ENCODE data around the gene DDB1. TPM values are rescaled to one million over a fixed set of nuclear protein-coding genes. Genes with fewer than 3 reads are reported as not detected.

The DDB1 gene
- total and polyA plus RNA-seq, 2 of the 13 experiments (the other 11 are each of a cell fraction or from before 2014, with no cell fraction given) = 217 to 266 TPM

DNA sequence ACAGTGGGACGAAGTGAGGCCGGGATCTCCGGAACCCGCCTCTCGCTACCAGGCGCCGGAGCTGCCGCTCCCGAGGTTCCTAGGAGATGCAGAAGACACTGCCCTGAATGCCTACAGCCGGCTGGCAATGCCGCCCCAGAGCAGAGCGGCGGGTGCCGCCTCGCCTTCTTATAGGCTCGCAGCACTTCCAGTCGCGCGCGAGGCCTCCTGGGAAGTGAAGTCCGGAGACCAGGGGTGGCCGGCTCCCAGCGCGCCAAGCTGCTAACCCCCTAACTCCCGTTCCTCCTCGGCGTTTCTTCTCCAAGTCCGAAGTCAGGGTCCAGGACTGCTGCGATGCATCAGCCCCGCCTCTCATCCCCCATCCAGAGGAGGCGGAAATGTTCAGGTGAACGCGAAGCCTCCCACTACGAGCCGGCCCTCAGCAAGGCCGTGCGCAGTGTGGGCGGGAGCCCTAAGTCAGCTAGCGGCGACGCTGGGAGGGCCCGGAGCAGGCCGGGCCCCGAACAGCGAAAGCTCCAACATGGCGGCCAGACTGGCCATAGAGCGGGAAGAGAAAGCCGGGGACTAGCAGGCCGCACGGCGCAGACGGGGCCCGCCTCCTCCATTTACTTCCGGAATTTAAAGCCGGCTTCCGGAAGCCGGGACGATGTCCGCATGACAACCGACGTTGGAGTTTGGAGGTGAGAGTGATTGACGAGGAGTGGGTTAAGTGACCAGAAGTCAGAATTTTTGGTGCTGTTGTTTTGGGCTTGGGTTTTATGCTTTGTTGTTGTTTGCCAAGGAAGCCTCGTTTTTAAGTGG lies 29.0 kb upstream of the DDB1 start, which contains the start of the genes CYB561A3 and TMEM138:
Gene CYB561A3, minus strand, starts transcription at position 142 of the 801 bp plus-strand sequence. CDS start 5,169 bp downstream, outside the sequence.
Gene TMEM138, plus strand, starts transcription at position 634 of the 801 bp plus-strand sequence. CDS start 2,017 bp downstream, outside the sequence.
- FAIRE-seq = peak; percentile 66
- peak; percentile 96 for ATAC-seq
- Histone ChIP-seq H3K27ac (ENCODE audit: extremely low read length, insufficient read depth, low read length) (peak within 1 kb of the TSS; percentile 98), H3K36me3 (replicated peaks in 1 of 2; ENCODE audit: control insufficient read depth in 1 of 2, insufficient read depth in 2 of 2, low read length in 2 of 2) (peaks cover 6 to 23% of the 10 kb centered on the region in 2 experiments), H4K20me1 (ENCODE audit: insufficient read depth, low read length) (no peaks in the 10 kb centered on the region), H3K9ac (ENCODE audit: insufficient read depth, low read depth, low read length) (peak within 1 kb of the TSS; percentile 98), H3K4me3 (replicated peaks in 1 of 3; ENCODE audit: insufficient read depth in 1 of 3, low read depth in 2 of 3, low read length in 3 of 3) (peak within 1 kb of the TSS; percentile 74 to 80 (median 80)), H3K79me2 (ENCODE audit: insufficient read depth, low read length) (peaks cover 17% of the 10 kb centered on the region), H2AFZ (ENCODE audit: low read length) (peak within 1 kb of the TSS; percentile 32), H3K9me3 (ENCODE audit: low read length) (no peaks in the 10 kb centered on the region), H3K4me1 (ENCODE audit: insufficient read depth, low read length) (peaks cover 36% of the 10 kb centered on the region), H3K27me3 (ENCODE audit: control insufficient read depth in 1 of 2, insufficient read depth in 2 of 2, low read length in 2 of 2) (no peaks in the 10 kb centered on the region; a peak in 1 of 5 replicates), H3K4me2 (ENCODE audit: low read depth, low read length) (peak within 1 kb of the TSS; percentile 81)
- in situ Hi-C loops (cut with HindIII; ENCODE audit: extremely low pct_ligation_motif_present, low pct_unique_long_range_greater_than_20kb) = no loop called here
- POLR2A ChIA-PET = interaction anchor here (0.8 to 9.9 kb wide), 24 partner anchors 8 to 95 kb away, joined by 3 to 146 read pairs (median 8); partner anchors contain the start of genes CPSF7, DDB1, SDHAF2 and TKFC
- 1% methylated on average over 34 of the region's 63 CpGs for WGBS (ENCODE audit: low lambda C conversion rate)
- CTCF ChIA-PET (ENCODE audit: low intra/inter-chr PET ratio, low total read pairs) = no interaction called here
- intact Hi-C loops (cut with micrococcal nuclease; ENCODE audit: unreplicated experiment) = loop anchor here (2.0 kb wide), 1 partner anchor 27 kb away; no protein-coding TSS in a partner anchor
- BruUV-seq (replicated peaks) = TSS peak; percentile 70
- peak; percentile 89 for DNase-seq (ENCODE audit: low spot score)
- TF ChIP-seq MEIS2 (CRISPR knock-in tag; IDR thresholded peaks at IDR 0.05) (no peak), TCF7 (IDR thresholded peaks at IDR 0.05; ENCODE audit: low read depth) (no peak), ZNF274 (CRISPR knock-in tag; IDR thresholded peaks at IDR 0.05) (peak; percentile 67; the same call in 1 of the 2 replicates), NR2F6 (IDR thresholded peaks at IDR 0.05) (no peak), NR2F6 (CRISPR knock-in tag; IDR thresholded peaks at IDR 0.05) (no peak; the same call in 1 of the 2 replicates), NFRKB (IDR thresholded peaks at IDR 0.05) (peak; percentile 94)
- TF ChIP-seq, protein P1, sequence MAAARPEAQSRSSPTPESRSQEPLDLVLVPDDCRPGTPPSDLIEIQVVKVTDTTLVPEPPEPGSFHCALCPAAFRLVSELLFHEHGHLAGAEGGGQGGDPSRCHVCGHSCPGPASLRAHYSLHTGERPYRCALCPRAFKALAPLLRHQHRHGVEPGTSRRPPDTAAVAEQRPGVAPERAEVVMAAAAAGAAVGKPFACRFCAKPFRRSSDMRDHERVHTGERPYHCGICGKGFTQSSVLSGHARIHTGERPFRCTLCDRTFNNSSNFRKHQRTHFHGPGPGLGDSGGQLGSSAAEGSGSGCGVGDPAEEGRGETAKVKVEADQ (CRISPR knock-in tag; IDR thresholded peaks at IDR 0.05; ENCODE audit: borderline replicate concordance) = peak; percentile 69
- TF ChIP-seq, protein P2, sequence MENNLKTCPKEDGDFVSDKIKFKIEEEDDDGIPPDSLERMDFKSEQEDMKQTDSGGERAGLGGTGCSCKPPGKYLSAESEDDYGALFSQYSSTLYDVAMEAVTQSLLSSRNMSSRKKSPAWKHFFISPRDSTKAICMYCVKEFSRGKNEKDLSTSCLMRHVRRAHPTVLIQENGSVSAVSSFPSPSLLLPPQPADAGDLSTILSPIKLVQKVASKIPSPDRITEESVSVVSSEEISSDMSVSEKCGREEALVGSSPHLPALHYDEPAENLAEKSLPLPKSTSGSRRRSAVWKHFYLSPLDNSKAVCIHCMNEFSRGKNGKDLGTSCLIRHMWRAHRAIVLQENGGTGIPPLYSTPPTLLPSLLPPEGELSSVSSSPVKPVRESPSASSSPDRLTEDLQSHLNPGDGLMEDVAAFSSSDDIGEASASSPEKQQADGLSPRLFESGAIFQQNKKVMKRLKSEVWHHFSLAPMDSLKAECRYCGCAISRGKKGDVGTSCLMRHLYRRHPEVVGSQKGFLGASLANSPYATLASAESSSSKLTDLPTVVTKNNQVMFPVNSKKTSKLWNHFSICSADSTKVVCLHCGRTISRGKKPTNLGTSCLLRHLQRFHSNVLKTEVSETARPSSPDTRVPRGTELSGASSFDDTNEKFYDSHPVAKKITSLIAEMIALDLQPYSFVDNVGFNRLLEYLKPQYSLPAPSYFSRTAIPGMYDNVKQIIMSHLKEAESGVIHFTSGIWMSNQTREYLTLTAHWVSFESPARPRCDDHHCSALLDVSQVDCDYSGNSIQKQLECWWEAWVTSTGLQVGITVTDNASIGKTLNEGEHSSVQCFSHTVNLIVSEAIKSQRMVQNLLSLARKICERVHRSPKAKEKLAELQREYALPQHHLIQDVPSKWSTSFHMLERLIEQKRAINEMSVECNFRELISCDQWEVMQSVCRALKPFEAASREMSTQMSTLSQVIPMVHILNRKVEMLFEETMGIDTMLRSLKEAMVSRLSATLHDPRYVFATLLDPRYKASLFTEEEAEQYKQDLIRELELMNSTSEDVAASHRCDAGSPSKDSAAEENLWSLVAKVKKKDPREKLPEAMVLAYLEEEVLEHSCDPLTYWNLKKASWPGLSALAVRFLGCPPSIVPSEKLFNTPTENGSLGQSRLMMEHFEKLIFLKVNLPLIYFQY (CRISPR knock-in tag; IDR thresholded peaks at IDR 0.05; ENCODE audit: borderline replicate concordance) = no peak
- TF ChIP-seq, protein P3, sequence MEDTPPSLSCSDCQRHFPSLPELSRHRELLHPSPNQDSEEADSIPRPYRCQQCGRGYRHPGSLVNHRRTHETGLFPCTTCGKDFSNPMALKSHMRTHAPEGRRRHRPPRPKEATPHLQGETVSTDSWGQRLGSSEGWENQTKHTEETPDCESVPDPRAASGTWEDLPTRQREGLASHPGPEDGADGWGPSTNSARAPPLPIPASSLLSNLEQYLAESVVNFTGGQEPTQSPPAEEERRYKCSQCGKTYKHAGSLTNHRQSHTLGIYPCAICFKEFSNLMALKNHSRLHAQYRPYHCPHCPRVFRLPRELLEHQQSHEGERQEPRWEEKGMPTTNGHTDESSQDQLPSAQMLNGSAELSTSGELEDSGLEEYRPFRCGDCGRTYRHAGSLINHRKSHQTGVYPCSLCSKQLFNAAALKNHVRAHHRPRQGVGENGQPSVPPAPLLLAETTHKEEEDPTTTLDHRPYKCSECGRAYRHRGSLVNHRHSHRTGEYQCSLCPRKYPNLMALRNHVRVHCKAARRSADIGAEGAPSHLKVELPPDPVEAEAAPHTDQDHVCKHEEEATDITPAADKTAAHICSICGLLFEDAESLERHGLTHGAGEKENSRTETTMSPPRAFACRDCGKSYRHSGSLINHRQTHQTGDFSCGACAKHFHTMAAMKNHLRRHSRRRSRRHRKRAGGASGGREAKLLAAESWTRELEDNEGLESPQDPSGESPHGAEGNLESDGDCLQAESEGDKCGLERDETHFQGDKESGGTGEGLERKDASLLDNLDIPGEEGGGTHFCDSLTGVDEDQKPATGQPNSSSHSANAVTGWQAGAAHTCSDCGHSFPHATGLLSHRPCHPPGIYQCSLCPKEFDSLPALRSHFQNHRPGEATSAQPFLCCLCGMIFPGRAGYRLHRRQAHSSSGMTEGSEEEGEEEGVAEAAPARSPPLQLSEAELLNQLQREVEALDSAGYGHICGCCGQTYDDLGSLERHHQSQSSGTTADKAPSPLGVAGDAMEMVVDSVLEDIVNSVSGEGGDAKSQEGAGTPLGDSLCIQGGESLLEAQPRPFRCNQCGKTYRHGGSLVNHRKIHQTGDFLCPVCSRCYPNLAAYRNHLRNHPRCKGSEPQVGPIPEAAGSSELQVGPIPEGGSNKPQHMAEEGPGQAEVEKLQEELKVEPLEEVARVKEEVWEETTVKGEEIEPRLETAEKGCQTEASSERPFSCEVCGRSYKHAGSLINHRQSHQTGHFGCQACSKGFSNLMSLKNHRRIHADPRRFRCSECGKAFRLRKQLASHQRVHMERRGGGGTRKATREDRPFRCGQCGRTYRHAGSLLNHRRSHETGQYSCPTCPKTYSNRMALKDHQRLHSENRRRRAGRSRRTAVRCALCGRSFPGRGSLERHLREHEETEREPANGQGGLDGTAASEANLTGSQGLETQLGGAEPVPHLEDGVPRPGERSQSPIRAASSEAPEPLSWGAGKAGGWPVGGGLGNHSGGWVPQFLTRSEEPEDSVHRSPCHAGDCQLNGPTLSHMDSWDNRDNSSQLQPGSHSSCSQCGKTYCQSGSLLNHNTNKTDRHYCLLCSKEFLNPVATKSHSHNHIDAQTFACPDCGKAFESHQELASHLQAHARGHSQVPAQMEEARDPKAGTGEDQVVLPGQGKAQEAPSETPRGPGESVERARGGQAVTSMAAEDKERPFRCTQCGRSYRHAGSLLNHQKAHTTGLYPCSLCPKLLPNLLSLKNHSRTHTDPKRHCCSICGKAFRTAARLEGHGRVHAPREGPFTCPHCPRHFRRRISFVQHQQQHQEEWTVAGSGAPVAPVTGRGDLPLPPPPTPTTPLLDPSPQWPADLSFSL (CRISPR knock-in tag; IDR thresholded peaks at IDR 0.05) = no peak
- TF ChIP-seq, protein P4, sequence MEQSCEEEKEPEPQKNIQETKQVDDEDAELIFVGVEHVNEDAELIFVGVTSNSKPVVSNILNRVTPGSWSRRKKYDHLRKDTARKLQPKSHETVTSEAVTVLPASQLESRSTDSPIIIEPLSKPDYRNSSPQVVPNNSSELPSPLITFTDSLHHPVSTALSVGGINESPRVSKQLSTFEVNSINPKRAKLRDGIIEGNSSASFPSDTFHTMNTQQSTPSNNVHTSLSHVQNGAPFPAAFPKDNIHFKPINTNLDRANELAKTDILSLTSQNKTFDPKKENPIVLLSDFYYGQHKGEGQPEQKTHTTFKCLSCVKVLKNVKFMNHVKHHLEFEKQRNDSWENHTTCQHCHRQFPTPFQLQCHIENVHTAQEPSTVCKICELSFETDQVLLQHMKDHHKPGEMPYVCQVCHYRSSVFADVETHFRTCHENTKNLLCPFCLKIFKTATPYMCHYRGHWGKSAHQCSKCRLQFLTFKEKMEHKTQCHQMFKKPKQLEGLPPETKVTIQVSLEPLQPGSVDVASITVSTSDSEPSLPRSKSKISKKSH (CRISPR knock-in tag; IDR thresholded peaks at IDR 0.05; ENCODE audit: borderline replicate concordance) = peak; percentile 56; the same call in 1 of the 2 replicates
